Measurements from ENCODE around the gene FAAP20.

The FAAP20 gene

DNA sequence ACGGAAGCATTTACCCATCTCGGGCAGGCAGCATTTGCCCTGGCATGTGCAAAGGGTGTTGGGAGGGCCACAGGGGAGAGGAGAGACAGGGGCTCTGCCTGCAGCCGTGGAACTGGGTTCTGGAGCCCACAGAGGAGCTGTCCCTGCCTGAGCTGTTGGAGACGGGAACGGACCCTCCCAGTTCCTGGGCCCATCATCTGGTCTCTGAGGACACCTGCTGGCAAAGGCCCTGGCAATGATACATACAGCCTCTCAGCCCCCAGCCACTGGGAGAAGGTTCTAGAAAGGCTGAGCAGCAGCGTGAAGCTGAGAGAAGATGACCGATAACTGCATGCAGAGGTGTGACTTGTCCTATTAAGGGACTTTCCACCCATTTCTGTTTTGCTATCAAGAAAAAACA lies 31.4 kb downstream of the FAAP20 start:
- no peak for DNase-seq (ENCODE audit: low read depth)
- TF ChIP-seq CTCF (IDR thresholded peaks at IDR 0.05; ENCODE audit: insufficient read depth, low read depth, low read length, missing control alignments): no peak

GRCh38 chr1:2160451-2161300 lies 33.9 kb downstream of the FAAP20 start:
- no peak for DNase-seq (ENCODE audit: low read depth)
- TF ChIP-seq CTCF (IDR thresholded peaks at IDR 0.05; ENCODE audit: insufficient read depth, low read depth, low read length, missing control alignments): no peak
- no peak overlapping the region for H3K4me3 ChIP-seq (ENCODE audit: low read depth, low read length)

More for the DNA sequence above, 31.4 kb downstream of the FAAP20 start:
- no peak overlapping the region for H3K4me3 ChIP-seq (ENCODE audit: low read depth, low read length)

- H3K4me3 ChIP-seq (ENCODE audit: low read depth, low read length): no peak overlapping the region
- DNase-seq (ENCODE audit: low read depth): no peak
- TF ChIP-seq CTCF (IDR thresholded peaks at IDR 0.05; ENCODE audit: insufficient read depth, low read depth, low read length, missing control alignments): no peak
These were observed 35.4 kb downstream of the FAAP20 start for GRCh38 chr1:2159124-2159523.

- DNase-seq (ENCODE audit: low read depth): no peak
- TF ChIP-seq CTCF (IDR thresholded peaks at IDR 0.05; ENCODE audit: insufficient read depth, low read depth, low read length, missing control alignments): no peak
These were observed 36.3 kb downstream of the FAAP20 start for GRCh38 chr1:2158272-2158671.

DNA sequence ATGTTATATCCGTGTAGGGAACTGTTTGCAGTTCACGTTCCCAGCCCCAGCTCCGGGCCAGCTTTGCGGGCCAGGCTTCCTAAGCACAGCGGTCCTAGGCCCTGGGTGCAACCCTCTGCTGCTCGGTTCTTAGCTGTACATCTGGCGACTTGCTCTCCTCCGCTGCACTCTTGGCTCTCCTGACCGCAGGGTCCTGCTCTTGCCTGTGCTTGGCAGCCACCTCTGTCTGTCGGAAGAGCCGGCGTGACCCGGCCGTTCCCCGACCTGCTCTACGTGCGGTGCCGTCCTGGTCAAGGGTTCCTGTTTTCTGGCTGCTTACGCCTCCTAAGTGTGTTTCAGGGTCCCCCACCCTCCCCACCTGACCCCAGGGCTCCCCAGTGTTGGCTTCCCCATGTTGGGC lies 36.7 kb downstream of the FAAP20 start:
- no peak for TF ChIP-seq CTCF (IDR thresholded peaks at IDR 0.05; ENCODE audit: insufficient read depth, low read depth, low read length, missing control alignments)
- no peak for DNase-seq (ENCODE audit: low read depth)
- H3K4me3 ChIP-seq (ENCODE audit: low read depth, low read length): no peak overlapping the region

More at GRCh38 chr1:2158272-2158671, 36.3 kb downstream of the FAAP20 start:
- H3K4me3 ChIP-seq (ENCODE audit: low read depth, low read length): no peak overlapping the region

- no peak for TF ChIP-seq CTCF (IDR thresholded peaks at IDR 0.05; ENCODE audit: insufficient read depth, low read depth, low read length, missing control alignments)
- H3K4me3 ChIP-seq (ENCODE audit: low read depth, low read length): no peak overlapping the region
- DNase-seq (ENCODE audit: low read depth): no peak
These were observed 37.7 kb downstream of the FAAP20 start for GRCh38 chr1:2156866-2157265.

- no peak for TF ChIP-seq CTCF (IDR thresholded peaks at IDR 0.05; ENCODE audit: insufficient read depth, low read depth, low read length, missing control alignments)
- no peak for DNase-seq (ENCODE audit: low read depth)
- no peak overlapping the region for H3K4me3 ChIP-seq (ENCODE audit: low read depth, low read length)
These were observed 38.8 kb downstream of the FAAP20 start for GRCh38 chr1:2155788-2156187.

Data from GM12865 (cell line).